Adipose tissue (tissue), 3 donors: ENCODE results near the gene FAM110C. TPM values are rescaled to one million over a fixed set of nuclear protein-coding genes. Genes with fewer than 3 reads are reported as not detected.
"Not testable (repeated sequence)": the region's sequence is repeated elsewhere in the genome, so short reads cannot be mapped to it uniquely, and the experiment has no call there.

ENCODE experiments used
- H3K27ac ChIP-seq: one replicate; pipeline ENCODE4 v1.5.1; 2013; ENCODE audit warnings: low read depth, low read length
- WGBS, 3 donors: extraction: QIAGEN DNeasy Blood & Tissue Kit; methylation state at CpG; one replicate each; pipeline ENCODE4 v1.1.7; 2013; 5-methylcytosine and 5-hydroxymethylcytosine counted together
- polyA plus RNA-seq, 3 donors: library from polyadenylated mRNA; stranded (reverse); fragments of 200-250 nt; gene quantifications; one replicate each; pipeline ENCODE4 v1.2.3, GENCODE V29; 2013
- donor health status: healthy with polysubstance abuse.
- donor health status: Bipolar disorder and iron deficiency.
- donor health status: healthy.

Gene FAM110C
- polyA plus RNA-seq, 3 donors = 1.7 to 9.9 (median 5.5) TPM

GRCh38 chr2:18402-19271 is 27.7 kb downstream of the FAM110C start:
- 66 to 76% (median 71%) methylated on average over 14 of the region's 14 CpGs for WGBS, 3 donors
- no peak overlapping the region for H3K27ac ChIP-seq

GRCh38 chr2:15916-16315 is 30.4 kb downstream of the FAM110C start:
- WGBS, 3 donors = 80 to 94% (median 82%) methylated on average over 2 of the region's 2 CpGs
- H3K27ac ChIP-seq = not testable (repeated sequence)

- H3K27ac ChIP-seq = no peak overlapping the region
- WGBS, 3 donors = 54 to 67% (median 55%) methylated on average over 40 to 54 of the region's 54 CpGs
Measured at GRCh38 chr2:11248-11941, 34.9 kb downstream of the FAM110C start.

- no peak overlapping the region for H3K27ac ChIP-seq
- WGBS, 3 donors = 67 to 81% (median 76%) methylated on average over 19 to 42 of the region's 42 CpGs
Measured at GRCh38 chr2:10222-10875, 36.0 kb downstream of the FAM110C start.

Other genes with a start within 250 kb of the FAM110C start
- gene SH3YL1, start 217.5 kb upstream of the FAM110C start, polyA plus RNA-seq = 10 to 100 TPM; 19.0 to 88.2 (median 22.7) TPM
- gene ACP1, start 218.4 kb upstream of the FAM110C start, polyA plus RNA-seq = 10 to 100 TPM; 58.2 to 77.2 (median 65.4) TPM
- gene ALKAL2, start 241.6 kb upstream of the FAM110C start, polyA plus RNA-seq = 10 to 100 TPM; 11.0 to 28.8 (median 16.4) TPM